Urothelium cell line (cell line): ENCODE data around the gene C17orf78.
"Not testable (repeated sequence)": the region's sequence is repeated elsewhere in the genome, so short reads cannot be mapped to it uniquely, and the experiment has no call there.

Source experiments
- DNase-seq: peaks from one replicate; pipeline ENCODE4 v3.0.0; 2011; ENCODE audit warnings: low spot score, mixed read lengths
- FAIRE-seq: peaks from 2 replicates; lab custom pipeline; 2011; peaks lifted over from hg19 to GRCh38; lab: Jason Lieb, UNC

C17orf78 gene

DNA sequence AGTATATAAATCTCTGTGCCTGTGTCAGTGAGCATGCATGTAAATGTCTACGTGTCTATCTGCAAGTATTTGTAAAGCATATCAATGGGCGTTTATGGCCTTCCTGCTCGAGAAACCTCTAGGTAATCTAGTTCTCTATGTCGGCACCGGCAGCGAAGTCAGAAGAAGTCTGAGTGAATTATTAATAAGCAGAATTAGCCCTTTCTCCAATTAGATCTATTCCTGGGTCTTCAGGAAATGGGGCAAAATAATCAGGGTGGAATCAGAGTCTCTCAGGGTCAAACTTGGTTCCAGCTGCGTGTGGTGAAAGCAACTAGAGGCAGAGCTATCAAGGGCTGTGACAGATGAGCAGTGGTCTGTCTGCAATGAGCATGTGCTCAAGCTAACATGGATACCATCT lies at the start of gene C17orf78:
C17orf78 (plus strand) TSS at position 280 of the 400 bp plus-strand sequence; CDS start at position 388, 108 bp downstream.
- FAIRE-seq, result no peak
- DNase-seq, result no peak

DNA sequence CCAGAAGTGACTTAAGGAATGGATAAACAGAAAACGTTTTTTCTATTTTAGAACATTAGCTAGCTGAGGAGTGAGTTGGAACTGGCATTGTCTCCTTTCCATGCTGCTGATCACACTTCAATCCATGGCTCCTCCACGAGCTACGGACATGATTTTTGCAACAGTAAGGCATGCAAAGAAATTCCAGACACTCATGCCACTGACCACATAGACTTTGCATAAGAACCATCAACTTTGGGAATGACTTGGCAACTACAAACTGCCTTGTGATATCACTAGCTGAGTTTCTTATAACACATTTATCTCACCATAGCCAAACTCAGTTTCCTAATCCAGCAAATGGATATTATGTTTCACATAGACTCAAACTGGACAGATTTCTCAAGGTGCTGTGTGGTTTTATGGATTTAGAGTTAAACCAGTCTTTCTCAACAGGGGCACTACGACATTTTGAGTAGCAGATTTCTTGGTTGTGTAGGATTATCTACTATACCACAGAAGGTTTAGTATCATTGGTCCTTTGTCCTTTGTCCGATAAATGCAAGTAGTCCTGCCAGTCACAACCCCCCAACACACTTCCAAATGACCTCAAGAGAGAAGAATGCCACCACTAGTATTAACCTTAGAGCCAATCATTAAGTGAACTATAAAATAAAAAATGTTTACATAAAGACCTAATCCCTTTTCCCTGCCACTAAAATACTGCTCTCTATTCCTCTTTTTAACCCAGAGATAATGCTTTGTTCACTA lies 48.3 kb upstream of the C17orf78 start:
- FAIRE-seq (no peak), DNase-seq (no peak)

GRCh38 chr17:37338847-37339246 lies 36.9 kb upstream of the C17orf78 start:
- FAIRE-seq, result no peak
- DNase-seq, result no peak

DNA sequence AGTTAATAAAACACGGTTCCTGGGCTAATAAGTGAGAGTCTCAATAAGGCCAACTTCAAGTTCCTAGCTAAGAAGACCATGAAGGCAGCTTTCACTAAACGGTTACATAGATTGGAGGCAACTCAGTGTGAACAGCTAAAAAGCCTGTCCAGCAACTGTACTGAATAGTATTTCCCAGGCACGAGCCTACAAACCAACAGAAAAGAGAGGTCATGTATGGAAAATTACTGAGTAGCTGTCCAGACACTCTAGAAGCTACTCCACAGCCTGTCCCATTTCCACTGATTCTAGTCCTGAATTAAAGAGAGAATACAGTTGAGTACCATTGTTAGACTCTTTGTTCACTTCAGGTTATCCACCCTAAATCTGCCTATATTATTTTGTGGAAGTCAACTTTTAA lies 36.5 kb upstream of the C17orf78 start:
- no peak for FAIRE-seq
- no peak for DNase-seq

- DNase-seq (no peak), FAIRE-seq (no peak)
These were observed 35.0 kb upstream of the C17orf78 start for GRCh38 chr17:37340804-37341203.

DNA sequence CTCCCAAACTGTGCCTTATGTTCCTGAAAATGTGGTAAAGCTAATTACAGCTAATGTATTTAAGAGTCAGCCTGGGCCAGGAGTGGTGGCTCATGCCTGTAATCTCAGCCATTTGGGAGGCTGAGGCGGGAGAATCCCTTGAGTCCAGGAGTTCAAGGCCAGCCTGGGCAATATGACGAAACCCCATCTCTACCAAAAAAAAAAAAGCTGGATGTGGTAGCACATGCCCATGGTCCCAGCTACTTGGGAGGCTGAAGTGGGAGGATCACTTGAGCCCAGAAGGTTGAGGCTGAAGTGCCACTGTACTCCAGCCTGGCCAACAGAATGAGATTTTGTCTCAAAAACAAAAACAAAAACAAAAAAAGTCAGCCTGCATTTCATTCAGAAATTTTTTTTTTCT lies 33.2 kb upstream of the C17orf78 start:
- FAIRE-seq (no peak), DNase-seq (no peak)

DNA sequence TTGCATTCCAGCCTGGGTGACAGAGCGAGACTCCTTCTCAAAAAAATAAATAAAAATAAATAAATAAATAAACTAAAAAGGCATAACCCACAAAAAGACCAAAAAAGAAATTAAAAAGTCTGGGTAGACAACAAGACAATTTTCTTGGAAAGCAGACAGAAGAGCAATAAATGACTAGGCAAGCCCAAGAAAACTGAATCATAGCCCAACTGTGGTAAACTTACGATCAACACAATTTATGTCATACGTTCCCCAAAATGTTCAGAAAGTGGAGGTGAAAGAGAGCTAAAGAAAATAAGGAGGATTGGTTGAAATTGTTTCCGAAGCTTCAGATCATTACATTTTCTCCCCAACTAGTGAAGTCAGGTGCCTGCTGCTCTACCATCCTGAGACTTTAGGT lies 31.3 kb upstream of the C17orf78 start:
- FAIRE-seq, result no peak

GRCh38 chr17:37346863-37347402 lies 28.9 kb upstream of the C17orf78 start:
- not testable (repeated sequence) for DNase-seq, FAIRE-seq

More for the DNA sequence above, 31.3 kb upstream of the C17orf78 start:
- DNase-seq, result no peak

- not testable (repeated sequence) for DNase-seq, FAIRE-seq
These were observed 18.8 kb upstream of the C17orf78 start for GRCh38 chr17:37356796-37357569.

DNA sequence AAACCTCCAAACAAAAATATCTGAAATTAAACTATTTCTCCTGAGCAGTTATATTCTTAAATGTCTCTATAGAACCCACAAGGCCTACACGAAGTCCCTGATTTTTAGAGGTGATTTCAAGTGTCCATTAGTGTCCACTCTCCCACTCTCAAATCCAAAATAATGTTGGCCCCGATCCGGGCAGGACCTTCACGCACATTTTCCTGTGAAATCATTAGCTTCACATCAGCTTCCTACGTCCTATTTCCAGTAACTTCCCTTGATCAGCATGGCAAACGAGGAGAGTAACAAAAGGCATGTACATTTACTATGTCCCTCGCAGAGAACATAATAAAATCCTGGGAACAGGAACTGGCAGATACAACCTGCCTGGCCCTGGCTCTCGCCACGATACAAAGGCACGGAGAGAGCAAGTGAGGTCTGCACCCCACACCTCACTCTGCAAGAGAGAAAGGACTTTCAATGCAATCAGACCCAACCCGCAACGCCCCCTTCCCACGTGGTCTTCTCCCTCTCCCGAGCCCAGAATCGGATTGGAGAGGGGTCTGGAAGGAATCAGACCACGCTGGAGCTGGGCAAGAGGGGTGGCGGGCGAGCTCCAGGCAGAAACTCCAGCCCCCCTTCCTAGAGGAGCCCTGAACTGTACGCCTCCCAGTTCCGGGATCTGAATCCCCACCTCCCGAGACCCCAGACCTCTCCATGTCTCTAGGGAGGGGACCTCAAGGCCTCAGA lies 17.5 kb upstream of the C17orf78 start:
- DNase-seq, result peak; percentile 68
- no peak for FAIRE-seq

DNA sequence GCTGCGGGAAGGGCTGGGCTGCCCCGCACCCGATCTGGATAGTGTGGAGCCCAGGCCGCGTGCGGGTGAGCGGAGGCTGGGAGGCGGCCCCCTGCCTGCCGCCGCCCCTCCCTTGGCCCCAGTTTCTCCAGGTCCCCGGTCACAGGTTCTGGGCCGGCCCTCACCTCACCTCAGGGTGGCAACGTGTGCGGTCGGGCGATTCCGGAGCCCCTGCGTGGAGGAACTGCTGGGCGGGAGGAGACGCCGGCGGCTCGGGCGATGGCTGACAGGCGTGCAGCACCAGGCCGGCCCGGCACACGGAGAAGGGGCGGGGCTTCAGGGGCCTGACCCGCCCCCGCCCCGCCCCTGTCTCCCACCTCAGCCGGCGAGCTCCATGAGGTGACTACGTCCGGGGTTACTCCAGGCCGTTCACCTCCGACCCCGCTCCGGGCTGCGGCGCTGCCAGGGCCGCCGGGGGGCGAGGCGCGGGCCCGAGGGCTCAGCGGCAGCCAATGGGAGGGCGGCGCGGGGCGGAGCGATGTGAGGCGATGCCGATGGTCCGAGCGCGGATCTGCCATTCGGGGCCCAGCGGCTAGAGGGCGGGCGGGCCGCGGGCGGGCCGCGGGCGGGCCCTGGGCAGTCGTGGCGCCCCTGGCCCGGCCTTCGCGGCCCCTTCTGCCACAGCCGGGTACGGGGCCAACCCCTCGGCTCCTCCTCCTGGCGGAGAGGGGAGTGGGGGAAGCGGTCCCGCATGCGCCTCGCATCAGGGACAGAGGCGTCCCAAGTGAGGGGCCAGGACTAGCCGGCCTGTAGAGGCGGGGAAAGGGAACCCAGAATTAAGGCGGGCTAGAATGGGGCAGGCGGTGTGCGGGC lies 16.7 kb upstream of the C17orf78 start:
- FAIRE-seq (no peak), DNase-seq (peak; percentile 99)

DNA sequence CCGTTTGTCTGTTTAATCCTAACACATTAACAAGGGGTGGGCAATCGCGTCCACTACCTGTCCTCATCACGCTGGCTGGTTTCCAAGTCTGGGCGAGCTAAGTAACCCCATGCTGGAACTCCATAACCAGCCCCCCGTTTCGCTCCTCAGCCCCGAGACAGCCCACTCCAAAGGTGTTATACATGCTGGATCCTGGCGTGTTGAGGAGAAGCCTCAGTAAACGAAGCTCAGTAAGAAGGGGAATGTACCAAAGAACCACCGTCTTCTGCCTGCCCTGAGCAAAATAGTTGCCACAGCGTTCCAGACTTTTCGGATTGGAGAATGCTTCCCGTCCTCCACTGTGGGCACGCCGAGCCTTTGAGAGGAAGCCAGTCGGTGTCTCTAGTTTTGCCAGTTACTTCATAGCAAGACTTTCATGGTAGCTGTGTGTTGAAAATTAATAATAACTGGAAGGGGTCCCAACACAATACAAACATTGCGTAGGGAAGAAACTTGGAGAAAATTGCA lies 16.1 kb upstream of the C17orf78 start:
- no peak for FAIRE-seq
- DNase-seq, result no peak

DNA sequence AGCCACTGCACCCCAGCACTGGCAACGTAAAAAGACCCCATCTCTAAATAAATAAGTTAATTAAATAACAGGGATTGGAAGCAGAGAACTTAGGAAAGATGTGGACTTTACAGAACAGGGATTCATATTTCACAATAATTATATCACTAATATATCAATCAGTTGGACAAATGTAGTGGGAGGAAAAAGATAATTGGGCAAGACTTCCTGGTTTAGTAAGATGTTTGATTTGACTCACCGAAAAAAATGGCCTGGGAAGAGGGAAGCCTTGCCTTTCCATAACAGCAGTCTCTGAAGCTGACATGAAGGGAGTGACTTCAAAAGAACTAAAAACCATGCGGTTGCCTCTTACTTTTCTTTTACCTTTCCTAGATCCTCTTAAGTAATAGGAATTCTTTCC lies 15.2 kb upstream of the C17orf78 start:
- no peak for FAIRE-seq
- no peak for DNase-seq

DNA sequence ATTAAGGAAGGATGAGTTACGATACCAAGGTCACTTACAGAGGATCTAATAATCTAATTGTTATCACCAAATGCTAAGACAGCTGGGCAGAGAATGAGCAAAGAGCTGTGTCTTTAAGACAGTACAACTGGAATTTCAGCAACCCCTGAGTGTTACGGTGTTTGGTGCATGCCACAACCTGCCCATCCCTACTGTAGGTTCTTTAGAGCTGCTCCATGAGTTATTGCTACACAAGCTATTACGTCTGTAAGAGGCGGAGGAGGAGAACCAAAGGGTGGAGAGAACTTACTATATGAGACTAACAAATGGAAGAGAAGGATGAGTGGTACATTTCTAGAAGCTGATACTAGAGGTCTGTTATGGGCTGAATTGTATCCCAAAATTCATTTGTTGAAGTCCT lies 14.2 kb upstream of the C17orf78 start:
- DNase-seq, result no peak
- FAIRE-seq, result no peak

DNA sequence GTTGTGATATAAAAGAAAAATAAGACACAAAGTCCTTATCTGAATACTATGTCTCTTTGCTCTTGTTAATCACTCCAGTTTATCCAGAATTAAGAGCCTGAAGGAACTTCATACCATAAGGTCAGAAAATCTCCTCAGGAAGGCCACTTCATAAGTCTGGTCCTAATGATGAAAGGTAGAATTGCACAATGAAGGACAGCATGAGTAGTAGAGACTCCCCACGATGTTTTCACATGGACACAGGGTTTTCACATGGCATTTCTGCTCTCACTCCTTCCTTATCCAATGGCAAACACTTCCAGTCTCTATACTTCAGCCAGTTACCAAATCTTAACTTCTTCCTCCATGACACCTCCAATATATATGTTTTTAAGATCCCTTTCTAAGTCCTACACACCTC lies 10.2 kb upstream of the C17orf78 start:
- FAIRE-seq, result no peak
- no peak for DNase-seq

GRCh38 chr17:37368577-37368976 lies 7.2 kb upstream of the C17orf78 start:
- DNase-seq (no peak), FAIRE-seq (no peak)

GRCh38 chr17:37373530-37374159 lies 2.1 kb upstream of the C17orf78 start:
- DNase-seq, result peak; percentile 80
- no peak for FAIRE-seq

GRCh38 chr17:37382056-37382455 lies 6.3 kb downstream of the C17orf78 start:
- FAIRE-seq (no peak), DNase-seq (no peak)

DNA sequence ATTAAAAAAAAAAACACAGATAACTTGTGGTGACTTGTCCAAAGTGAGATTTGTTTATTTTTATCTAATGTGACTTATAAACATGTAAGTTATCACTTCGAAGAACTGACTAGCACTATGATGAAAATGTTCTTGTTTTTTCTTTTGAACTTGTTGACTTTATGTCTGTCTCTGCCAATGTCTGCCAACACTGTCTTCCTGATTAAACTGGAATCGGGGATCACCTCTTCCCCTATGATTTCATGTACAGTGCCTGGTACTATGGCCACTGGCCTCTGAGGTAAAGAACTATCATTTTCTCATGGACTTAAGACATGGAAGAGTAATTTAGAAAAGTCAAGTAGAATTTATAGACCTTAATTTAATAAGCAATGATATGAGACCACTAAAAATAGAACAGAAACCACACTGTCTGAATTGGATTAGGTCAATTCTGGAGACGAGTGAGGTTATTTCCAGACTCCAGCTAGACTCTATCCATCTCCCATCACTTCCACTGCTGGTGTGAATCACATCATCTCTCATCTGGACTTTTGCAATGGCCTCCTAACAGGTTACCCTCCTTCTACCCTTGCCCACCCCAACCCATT lies 8.9 kb downstream of the C17orf78 start:
- DNase-seq (no peak), FAIRE-seq (no peak)
